ENCODE data around the gene ITIH2. TPM values are rescaled to one million over a fixed set of nuclear protein-coding genes. Genes with fewer than 3 reads are reported as not detected.
"Not testable (repeated sequence)": the region's sequence is repeated elsewhere in the genome, so short reads cannot be mapped to it uniquely, and the experiment has no call there.

The ITIH2 gene
- total and polyA plus RNA-seq, 5 donors from 2014 or later, result not detected

DNA sequence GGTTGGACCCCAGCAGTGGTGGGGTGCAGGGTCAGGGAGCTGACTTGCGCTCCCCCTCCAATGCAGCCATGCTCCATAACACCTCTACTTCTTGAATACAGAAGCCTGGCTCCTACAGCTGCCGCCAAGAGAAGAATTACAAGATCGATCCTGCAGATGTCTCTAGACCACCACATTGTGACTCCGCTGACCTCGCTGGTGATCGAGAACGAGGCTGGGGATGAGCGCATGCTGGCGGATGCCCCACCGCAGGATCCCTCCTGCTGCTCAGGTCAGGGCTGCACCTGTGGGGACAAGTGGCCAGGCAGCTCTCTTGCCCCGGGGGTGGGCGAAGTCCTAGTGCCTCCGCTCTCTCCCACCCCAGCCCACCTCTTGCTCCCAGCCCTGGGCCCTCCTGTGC is 31.7 kb downstream of the ITIH2 start:
- ATAC-seq (ENCODE audit: low read depth in 2 of 2), result no peak
- no peak overlapping the region for H3K27ac Mint-ChIP-seq
- Histone ChIP-seq H3K9me3 (ENCODE audit: control insufficient read depth in 2 of 2, low read length in 2 of 2) (no peaks in the 10 kb centered on the region), H3K27ac (ENCODE audit: insufficient read depth, low read length, poor library complexity, severe bottlenecking) (no peak overlapping the region), H3K27me3 (ENCODE audit: control insufficient read depth, insufficient read depth, low read length) (no peaks in the 10 kb centered on the region), H3K36me3 (ENCODE audit: control insufficient read depth, insufficient read depth, low read length) (no peaks in the 10 kb centered on the region), H3K4me1 (ENCODE audit: control insufficient read depth, insufficient read depth, low read length, poor library complexity, severe bottlenecking) (no peaks in the 10 kb centered on the region), H3K4me3 (ENCODE audit: low read depth, low read length) (no peak overlapping the region)
- no peaks in the 10 kb centered on the region for H3K36me3 Mint-ChIP-seq
- H3K4me3 Mint-ChIP-seq, result no peak overlapping the region
- H3K9me3 Mint-ChIP-seq, result peaks cover 0 to 2% (median 0%) of the 10 kb centered on the region in 7 donors
- peaks cover 0 to 2% (median 0%) of the 10 kb centered on the region in 4 donors for H3K4me1 Mint-ChIP-seq
- no peaks in the 10 kb centered on the region for H3K27me3 Mint-ChIP-seq
- no peak for DNase-seq

DNA sequence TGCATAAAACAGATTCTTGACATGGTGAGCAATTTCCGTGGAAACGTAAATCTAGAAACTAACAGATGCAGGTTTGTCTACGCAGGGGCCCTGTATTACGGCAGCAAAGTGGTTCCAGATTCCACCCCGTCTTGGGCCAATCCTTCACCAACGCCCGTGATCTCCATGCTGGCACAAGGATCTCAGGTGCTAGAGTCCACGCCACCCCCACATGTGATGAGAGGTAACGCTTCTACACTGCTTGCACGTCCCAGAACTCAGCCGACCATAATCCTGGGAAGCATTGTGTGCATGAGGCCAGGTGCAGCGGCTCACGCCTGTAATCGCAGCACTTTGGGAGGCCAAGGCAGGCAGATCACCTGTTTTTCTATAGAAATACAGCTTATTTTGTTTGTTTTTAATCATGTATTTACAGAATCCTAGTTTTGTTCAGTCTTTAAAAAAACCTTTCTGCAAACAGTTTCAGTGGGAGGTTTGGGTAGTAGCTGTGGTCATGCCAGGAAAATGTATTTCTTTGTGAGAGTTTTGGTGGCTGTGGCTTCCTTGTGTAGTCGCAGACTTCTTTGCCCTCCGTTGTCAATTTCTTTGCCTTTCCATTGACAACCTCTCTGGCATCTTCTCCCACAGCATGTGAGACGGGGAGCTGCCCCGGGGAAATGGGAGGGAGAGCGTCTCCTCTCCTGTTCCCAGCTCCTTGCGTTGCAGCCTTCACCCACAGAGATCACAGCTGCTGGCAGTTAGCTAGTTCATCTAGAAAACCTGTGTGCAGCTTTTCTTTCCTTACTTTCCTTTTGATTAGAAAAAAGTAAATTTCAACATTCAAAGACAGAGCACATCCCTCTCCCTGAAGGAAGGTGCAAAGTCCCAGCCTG is 35.7 kb downstream of the ITIH2 start:
- Histone ChIP-seq H3K27ac (ENCODE audit: insufficient read depth, low read length, poor library complexity, severe bottlenecking) (no peak overlapping the region), H3K9me3 (ENCODE audit: control insufficient read depth in 2 of 2, low read length in 2 of 2) (no peaks in the 10 kb centered on the region), H3K4me1 (ENCODE audit: control insufficient read depth, insufficient read depth, low read length, poor library complexity, severe bottlenecking) (no peaks in the 10 kb centered on the region), H3K4me3 (ENCODE audit: low read depth, low read length) (no peak overlapping the region), H3K27me3 (ENCODE audit: control insufficient read depth, insufficient read depth, low read length) (no peaks in the 10 kb centered on the region), H3K36me3 (ENCODE audit: control insufficient read depth, insufficient read depth, low read length) (no peaks in the 10 kb centered on the region)
- no peaks in the 10 kb centered on the region for H3K36me3 Mint-ChIP-seq
- peaks cover 0 to 2% (median 0%) of the 10 kb centered on the region in 7 donors for H3K9me3 Mint-ChIP-seq
- H3K4me3 Mint-ChIP-seq, result no peak overlapping the region
- ATAC-seq (ENCODE audit: low read depth in 2 of 2) (no peak), DNase-seq (no peak)
- H3K27me3 Mint-ChIP-seq, result no peaks in the 10 kb centered on the region
- no peaks in the 10 kb centered on the region for H3K4me1 Mint-ChIP-seq
- no peak overlapping the region for H3K27ac Mint-ChIP-seq

DNA sequence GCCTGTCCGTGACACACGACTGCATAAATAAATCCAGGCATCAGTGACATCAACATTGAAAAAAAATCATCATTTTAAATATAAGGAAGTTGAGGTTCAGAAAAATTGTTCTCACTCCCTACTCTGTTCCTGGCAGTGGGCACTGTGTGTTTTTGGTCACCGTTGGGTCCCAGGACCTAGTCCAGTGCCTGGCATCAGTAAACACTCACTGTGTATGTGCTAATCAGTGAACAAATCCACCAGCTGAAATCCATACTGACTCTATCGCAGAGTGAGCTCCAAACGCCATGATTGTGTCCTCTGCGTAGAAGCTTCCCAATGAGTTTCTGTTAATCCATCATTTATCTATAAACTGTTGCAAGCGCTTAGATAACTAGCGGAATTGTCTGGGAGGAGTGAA is 41.2 kb downstream of the ITIH2 start:
- Histone ChIP-seq H3K4me1 (ENCODE audit: control insufficient read depth, insufficient read depth, low read length, poor library complexity, severe bottlenecking) (no peaks in the 10 kb centered on the region), H3K27me3 (ENCODE audit: control insufficient read depth, insufficient read depth, low read length) (no peaks in the 10 kb centered on the region), H3K9me3 (ENCODE audit: control insufficient read depth in 2 of 2, low read length in 2 of 2) (no peaks in the 10 kb centered on the region), H3K36me3 (ENCODE audit: control insufficient read depth, insufficient read depth, low read length) (no peaks in the 10 kb centered on the region), H3K27ac (ENCODE audit: insufficient read depth, low read length, poor library complexity, severe bottlenecking) (no peak overlapping the region), H3K4me3 (ENCODE audit: low read depth, low read length) (no peak overlapping the region)
- Mint-ChIP-seq H3K4me3 (no peak overlapping the region), H3K4me1 (no peaks in the 10 kb centered on the region), H3K27me3 (no peaks in the 10 kb centered on the region), H3K36me3 (peaks cover 6% of the 10 kb centered on the region), H3K9me3 (no peaks in the 10 kb centered on the region), H3K27ac (no peak overlapping the region)
- DNase-seq (no peak), ATAC-seq (ENCODE audit: low read depth in 2 of 2) (no peak)

DNA sequence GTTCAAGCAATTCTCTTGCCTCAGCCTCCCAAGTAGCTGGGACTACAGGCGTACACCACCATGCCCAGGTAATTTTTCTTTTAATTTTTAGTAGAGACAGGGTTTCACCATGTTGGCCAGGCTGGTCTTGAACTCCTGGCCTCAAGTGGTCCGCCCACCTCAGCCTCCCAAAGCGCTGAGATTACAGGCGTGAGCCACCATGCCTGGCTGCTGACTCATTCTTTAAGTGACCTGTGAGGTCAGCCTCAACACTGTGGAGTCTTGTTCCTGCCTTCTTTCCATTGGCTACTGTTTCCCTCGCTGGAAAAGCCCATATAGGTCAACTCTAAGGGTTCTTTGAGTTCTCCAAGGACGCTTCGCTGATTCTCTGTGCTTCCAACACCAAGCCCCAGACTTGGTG is 45.5 kb downstream of the ITIH2 start:
- peaks cover 28% of the 10 kb centered on the region for H3K36me3 Mint-ChIP-seq
- H3K4me3 Mint-ChIP-seq; H3K4me1 ChIP-seq (ENCODE audit: control insufficient read depth, insufficient read depth, low read length, poor library complexity, severe bottlenecking); ATAC-seq (ENCODE audit: low read depth in 2 of 2); H3K27me3 ChIP-seq (ENCODE audit: control insufficient read depth, insufficient read depth, low read length); H3K4me1 Mint-ChIP-seq; H3K27ac Mint-ChIP-seq; H3K9me3 Mint-ChIP-seq; H3K9me3 ChIP-seq (ENCODE audit: control insufficient read depth in 2 of 2, low read length in 2 of 2); DNase-seq; H3K4me3 ChIP-seq (ENCODE audit: low read depth, low read length); H3K27me3 Mint-ChIP-seq; H3K27ac ChIP-seq (ENCODE audit: insufficient read depth, low read length, poor library complexity, severe bottlenecking): not testable (repeated sequence)
- peaks cover 20% of the 10 kb centered on the region for H3K36me3 ChIP-seq (ENCODE audit: control insufficient read depth, insufficient read depth, low read length)

DNA sequence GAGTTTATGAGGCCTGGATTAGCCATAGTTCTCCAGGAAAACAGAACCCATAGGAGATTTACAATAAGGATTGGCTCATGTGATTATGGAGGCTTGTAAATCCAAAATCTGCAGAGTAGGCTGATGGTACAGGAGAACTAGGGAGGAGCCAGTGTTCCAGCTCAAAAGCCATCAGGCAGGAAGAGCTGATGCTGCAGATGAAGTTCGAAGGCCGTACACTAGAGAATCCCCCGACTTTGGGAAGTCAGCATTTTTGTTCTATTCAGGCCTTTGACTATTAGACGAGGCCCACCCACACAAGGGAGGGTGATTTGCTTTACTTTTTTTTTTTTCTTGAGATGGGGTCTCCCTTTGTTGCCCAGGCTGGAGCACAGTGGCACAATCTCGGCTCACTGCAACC is 47.1 kb downstream of the ITIH2 start:
- Histone ChIP-seq H3K27ac (ENCODE audit: insufficient read depth, low read length, poor library complexity, severe bottlenecking) (no peak overlapping the region), H3K27me3 (ENCODE audit: control insufficient read depth, insufficient read depth, low read length) (no peaks in the 10 kb centered on the region), H3K4me3 (ENCODE audit: low read depth, low read length) (no peak overlapping the region), H3K36me3 (ENCODE audit: control insufficient read depth, insufficient read depth, low read length) (peaks cover 35% of the 10 kb centered on the region), H3K4me1 (ENCODE audit: control insufficient read depth, insufficient read depth, low read length, poor library complexity, severe bottlenecking) (no peaks in the 10 kb centered on the region), H3K9me3 (ENCODE audit: control insufficient read depth in 2 of 2, low read length in 2 of 2) (no peaks in the 10 kb centered on the region)
- Mint-ChIP-seq H3K27ac (peak overlapping the region in 1 of 3 donors; percentile 52), H3K27me3 (no peaks in the 10 kb centered on the region), H3K36me3 (peaks cover 30% of the 10 kb centered on the region), H3K4me1 (no peaks in the 10 kb centered on the region), H3K9me3 (no peaks in the 10 kb centered on the region), H3K4me3 (no peak overlapping the region)
- no peak for DNase-seq
- no peak for ATAC-seq (ENCODE audit: low read depth in 2 of 2)

DNA sequence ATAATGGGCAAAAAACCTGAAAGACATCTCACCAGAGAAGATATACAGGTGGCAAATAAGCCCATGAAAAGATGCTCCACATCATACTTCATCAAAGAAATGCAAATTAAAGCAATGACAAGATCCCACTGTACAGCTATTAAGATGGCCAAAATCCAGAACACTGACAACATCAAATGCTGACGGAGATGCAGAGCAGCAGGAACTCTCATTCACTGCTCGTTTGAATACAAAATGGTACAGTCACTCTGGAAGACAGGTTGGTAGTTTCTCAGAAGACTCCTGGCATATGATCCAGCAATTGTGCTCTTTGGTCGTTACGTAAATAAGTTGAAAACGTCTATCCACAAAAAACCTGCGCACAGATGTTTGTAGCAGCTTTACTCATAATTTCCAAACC is 49.1 kb downstream of the ITIH2 start:
- no peak for ATAC-seq (ENCODE audit: low read depth in 2 of 2)

DNA sequence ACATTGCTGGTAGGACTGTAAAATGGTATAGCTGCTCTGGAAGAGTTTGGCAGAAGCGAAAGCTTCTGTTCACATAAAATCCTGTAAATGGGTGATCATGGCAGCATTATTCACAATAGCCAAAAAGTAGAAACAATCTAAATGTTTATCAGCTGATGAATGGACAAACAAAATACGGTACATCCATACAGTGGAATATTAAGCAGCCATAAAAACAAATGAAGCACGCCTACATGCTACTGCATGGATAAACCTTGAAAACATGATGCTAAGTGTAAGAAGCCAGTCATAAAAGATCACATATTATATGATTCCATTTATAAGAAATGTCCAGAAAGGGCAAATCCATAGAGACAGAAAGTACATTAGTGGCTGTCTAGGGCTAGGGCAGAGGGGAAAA is 52.0 kb downstream of the ITIH2 start:
- H3K36me3 ChIP-seq (ENCODE audit: control insufficient read depth, insufficient read depth, low read length), result peaks cover 75% of the 10 kb centered on the region
- peaks cover 47% of the 10 kb centered on the region for H3K36me3 Mint-ChIP-seq

More for the DNA sequence above, 49.1 kb downstream of the ITIH2 start:
- no peaks in the 10 kb centered on the region for H3K4me1 ChIP-seq (ENCODE audit: control insufficient read depth, insufficient read depth, low read length, poor library complexity, severe bottlenecking)
- no peak for DNase-seq
- no peak overlapping the region for H3K27ac Mint-ChIP-seq
- H3K9me3 Mint-ChIP-seq, result no peaks in the 10 kb centered on the region
- H3K27ac ChIP-seq (ENCODE audit: insufficient read depth, low read length, poor library complexity, severe bottlenecking), result no peak overlapping the region
- H3K4me3 Mint-ChIP-seq, result no peak overlapping the region
- H3K4me3 ChIP-seq (ENCODE audit: low read depth, low read length), result no peak overlapping the region
- H3K27me3 ChIP-seq (ENCODE audit: control insufficient read depth, insufficient read depth, low read length), result no peaks in the 10 kb centered on the region
- H3K9me3 ChIP-seq (ENCODE audit: control insufficient read depth in 2 of 2, low read length in 2 of 2), result no peaks in the 10 kb centered on the region
- no peaks in the 10 kb centered on the region for H3K27me3 Mint-ChIP-seq
- H3K36me3 ChIP-seq (ENCODE audit: control insufficient read depth, insufficient read depth, low read length), result peaks cover 51% of the 10 kb centered on the region
- H3K4me1 Mint-ChIP-seq, result no peaks in the 10 kb centered on the region
- H3K36me3 Mint-ChIP-seq, result peaks cover 30% of the 10 kb centered on the region

More for the DNA sequence above, 52.0 kb downstream of the ITIH2 start:
- Histone ChIP-seq H3K9me3 (ENCODE audit: control insufficient read depth in 2 of 2, low read length in 2 of 2) (no peaks in the 10 kb centered on the region), H3K27ac (ENCODE audit: insufficient read depth, low read length, poor library complexity, severe bottlenecking) (no peak overlapping the region), H3K4me1 (ENCODE audit: control insufficient read depth, insufficient read depth, low read length, poor library complexity, severe bottlenecking) (no peaks in the 10 kb centered on the region), H3K27me3 (ENCODE audit: control insufficient read depth, insufficient read depth, low read length) (no peaks in the 10 kb centered on the region), H3K4me3 (ENCODE audit: low read depth, low read length) (no peak overlapping the region)
- DNase-seq, result no peak
- no peak overlapping the region for H3K4me3 Mint-ChIP-seq
- no peaks in the 10 kb centered on the region for H3K4me1 Mint-ChIP-seq
- no peak for ATAC-seq (ENCODE audit: low read depth in 2 of 2)
- no peak overlapping the region for H3K27ac Mint-ChIP-seq
- H3K27me3 Mint-ChIP-seq, result no peaks in the 10 kb centered on the region
- H3K9me3 Mint-ChIP-seq, result no peaks in the 10 kb centered on the region
